Measurements from ENCODE around the gene TRABD2B.
"Not testable (repeated sequence)": the region's sequence is repeated elsewhere in the genome, so short reads cannot be mapped to it uniquely, and the experiment has no call there.

TRABD2B gene

GRCh38 chr1:47967864-47968555 is 29.2 kb downstream of the TRABD2B start:
- TF ChIP-seq, protein P1, sequence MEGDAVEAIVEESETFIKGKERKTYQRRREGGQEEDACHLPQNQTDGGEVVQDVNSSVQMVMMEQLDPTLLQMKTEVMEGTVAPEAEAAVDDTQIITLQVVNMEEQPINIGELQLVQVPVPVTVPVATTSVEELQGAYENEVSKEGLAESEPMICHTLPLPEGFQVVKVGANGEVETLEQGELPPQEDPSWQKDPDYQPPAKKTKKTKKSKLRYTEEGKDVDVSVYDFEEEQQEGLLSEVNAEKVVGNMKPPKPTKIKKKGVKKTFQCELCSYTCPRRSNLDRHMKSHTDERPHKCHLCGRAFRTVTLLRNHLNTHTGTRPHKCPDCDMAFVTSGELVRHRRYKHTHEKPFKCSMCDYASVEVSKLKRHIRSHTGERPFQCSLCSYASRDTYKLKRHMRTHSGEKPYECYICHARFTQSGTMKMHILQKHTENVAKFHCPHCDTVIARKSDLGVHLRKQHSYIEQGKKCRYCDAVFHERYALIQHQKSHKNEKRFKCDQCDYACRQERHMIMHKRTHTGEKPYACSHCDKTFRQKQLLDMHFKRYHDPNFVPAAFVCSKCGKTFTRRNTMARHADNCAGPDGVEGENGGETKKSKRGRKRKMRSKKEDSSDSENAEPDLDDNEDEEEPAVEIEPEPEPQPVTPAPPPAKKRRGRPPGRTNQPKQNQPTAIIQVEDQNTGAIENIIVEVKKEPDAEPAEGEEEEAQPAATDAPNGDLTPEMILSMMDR (IDR thresholded peaks at IDR 0.05; ENCODE audit: extremely low read depth, insufficient read depth, missing control alignments): no peak
- in situ Hi-C loops (cut with MboI; ENCODE audit: low pct_unique_long_range_greater_than_20kb, low sequenced_read_pairs, unreplicated experiment): no loop called here
- DNase-seq (ENCODE audit: low spot score): no peak

- TF ChIP-seq, protein P1 (IDR thresholded peaks at IDR 0.05; ENCODE audit: extremely low read depth, insufficient read depth, missing control alignments): no peak
- in situ Hi-C loops (cut with MboI; ENCODE audit: low pct_unique_long_range_greater_than_20kb, low sequenced_read_pairs, unreplicated experiment): no loop called here
- no peak for DNase-seq (ENCODE audit: low spot score)
Measured at GRCh38 chr1:47965816-47966215, 31.4 kb downstream of the TRABD2B start.

GRCh38 chr1:47964636-47965035 is 32.5 kb downstream of the TRABD2B start:
- DNase-seq (ENCODE audit: low spot score): no peak
- in situ Hi-C loops (cut with MboI; ENCODE audit: low pct_unique_long_range_greater_than_20kb, low sequenced_read_pairs, unreplicated experiment): no loop called here
- TF ChIP-seq, protein P1 (IDR thresholded peaks at IDR 0.05; ENCODE audit: extremely low read depth, insufficient read depth, missing control alignments): no peak

GRCh38 chr1:47963568-47964358 is 33.4 kb downstream of the TRABD2B start:
- no peak for DNase-seq (ENCODE audit: low spot score)
- in situ Hi-C loops (cut with MboI; ENCODE audit: low pct_unique_long_range_greater_than_20kb, low sequenced_read_pairs, unreplicated experiment): no loop called here
- TF ChIP-seq, protein P1 (IDR thresholded peaks at IDR 0.05; ENCODE audit: extremely low read depth, insufficient read depth, missing control alignments): no peak

- in situ Hi-C loops (cut with MboI; ENCODE audit: low pct_unique_long_range_greater_than_20kb, low sequenced_read_pairs, unreplicated experiment): no loop called here
- DNase-seq (ENCODE audit: low spot score): no peak
- TF ChIP-seq, protein P1 (IDR thresholded peaks at IDR 0.05; ENCODE audit: extremely low read depth, insufficient read depth, missing control alignments): no peak
Measured at GRCh38 chr1:47962750-47963492, 34.3 kb downstream of the TRABD2B start.

GRCh38 chr1:47961835-47962234 is 35.4 kb downstream of the TRABD2B start:
- DNase-seq (ENCODE audit: low spot score); in situ Hi-C loops (cut with MboI; ENCODE audit: low pct_unique_long_range_greater_than_20kb, low sequenced_read_pairs, unreplicated experiment): not testable (repeated sequence)

DNA sequence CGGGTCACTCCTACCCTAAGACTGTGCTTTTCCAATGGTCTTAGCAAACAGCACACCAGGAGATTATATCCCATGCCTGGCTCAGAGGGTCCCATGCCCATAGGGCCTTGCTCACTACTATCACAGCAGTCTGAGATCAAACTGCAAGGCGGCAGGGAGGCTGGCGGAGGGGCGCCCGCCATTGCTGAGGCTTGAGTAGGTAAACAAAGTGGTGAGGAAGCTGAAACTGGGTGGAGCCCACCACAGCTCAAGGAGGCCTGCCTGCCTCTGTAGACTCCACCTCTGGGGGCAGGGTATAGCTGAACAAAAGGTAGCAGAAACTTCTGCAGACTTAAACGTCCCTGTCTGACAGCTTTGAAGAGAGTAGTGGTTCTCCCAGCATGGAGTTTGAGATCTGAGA is 40.7 kb downstream of the TRABD2B start:
- in situ Hi-C loops (cut with MboI; ENCODE audit: low pct_unique_long_range_greater_than_20kb, low sequenced_read_pairs, unreplicated experiment): not testable (repeated sequence)

More for the DNA sequence above, 40.7 kb downstream of the TRABD2B start:
- not testable (repeated sequence) for DNase-seq (ENCODE audit: low spot score)
